Neural cell (in vitro differentiated cells): ENCODE results near the gene INAFM1. TPM values are rescaled to one million over a fixed set of nuclear protein-coding genes. Genes with fewer than 3 reads are reported as not detected.
"Not testable (repeated sequence)": the region's sequence is repeated elsewhere in the genome, so short reads cannot be mapped to it uniquely, and the experiment has no call there.

Source experiments
- H2AFZ ChIP-seq: fragments of 200-600, 300-800 bp; sonication (generic), shearing (Covaris generic); 2 replicates; pipeline ENCODE4 v1.6.0; 2014; ENCODE audit warnings: low read depth, mild to moderate bottlenecking, antibody characterized with exemption, low read length, moderate library complexity
- H3F3A ChIP-seq: fragments of 200-600 bp; shearing (Covaris generic); 2 replicates; pipeline ENCODE4 v1.6.1; 2016; ENCODE audit warnings: mild to moderate bottlenecking, moderate library complexity, mixed read lengths, antibody characterized with exemption, low read length; ENCODE audit not compliant: insufficient read depth, poor library complexity, severe bottlenecking
- H3K27ac ChIP-seq: fragments of 200-600, 300-800 bp; sonication (generic), shearing (Covaris generic); 2 replicates; pipeline ENCODE4 v1.5.1; 2014; ENCODE audit warnings: mild to moderate bottlenecking, low read length, moderate library complexity
- H3K27me3 ChIP-seq: fragments of 300-800, 200-600 bp; sonication (generic), shearing (Covaris generic); 2 replicates; pipeline ENCODE4 v1.6.0; 2014; ENCODE audit warnings: mild to moderate bottlenecking, low read depth, low read length, moderate library complexity; ENCODE audit not compliant: insufficient read depth
- H3K36me3 ChIP-seq: fragments of 300-800, 200-600 bp; sonication (generic), shearing (Covaris generic); 2 replicates; pipeline ENCODE4 v1.5.1; 2014; ENCODE audit warnings: mild to moderate bottlenecking, antibody characterized with exemption, low read length, moderate library complexity; ENCODE audit not compliant: insufficient read depth
- H3K4me2 ChIP-seq: fragments of 300-800, 200-600 bp; sonication (generic), shearing (Covaris generic); 2 replicates; pipeline ENCODE4 v1.6.0; 2014; ENCODE audit warnings: mild to moderate bottlenecking, low read length
- H3K4me3 ChIP-seq: fragments of 300-800, 200-600 bp; sonication (generic), shearing (Covaris generic); 2 replicates; pipeline ENCODE4 v1.5.1; 2014; ENCODE audit warnings: mild to moderate bottlenecking, low read length, moderate library complexity
- H3K79me2 ChIP-seq: fragments of 200-600 bp; shearing (Covaris generic); replicated peaks from 2 replicates; pipeline ENCODE4 v1.6.0; 2014; ENCODE audit warnings: mild to moderate bottlenecking, low read length, moderate library complexity; ENCODE audit not compliant: insufficient read depth
- H3K9ac ChIP-seq: fragments of 300-800, 200-600 bp; sonication (generic), shearing (Covaris generic); 2 replicates; pipeline ENCODE4 v1.6.1; 2016; ENCODE audit warnings: mild to moderate bottlenecking, low read length, mixed read lengths
- H3K9me2 ChIP-seq: fragments of 200-600 bp; shearing (Covaris generic); 2 replicates; pipeline ENCODE4 v1.6.1; 2016; ENCODE audit warnings: mild to moderate bottlenecking, low read length, mixed read lengths; ENCODE audit not compliant: insufficient read depth
- H3K9me3 ChIP-seq: fragments of 200-600, 300-800 bp; sonication (generic), shearing (Covaris generic); 2 replicates; pipeline ENCODE4 v1.6.1; 2016; ENCODE audit warnings: mild to moderate bottlenecking, mixed run types, low read length, moderate library complexity, mixed read lengths
- H4K20me1 ChIP-seq: fragments of 200-600 bp; shearing (Covaris generic); 2 replicates; pipeline ENCODE4 v1.6.1; 2016; ENCODE audit warnings: mild to moderate bottlenecking, mixed run types; ENCODE audit not compliant: insufficient read depth
- CTCF ChIP-seq: fragments of 450-650 bp; IDR thresholded peaks from 2 replicates; pipeline ENCODE4 v1.5.1; 2014; ENCODE audit warnings: antibody characterized with exemption, mild to moderate bottlenecking, moderate library complexity; ENCODE audit not compliant: poor library complexity, severe bottlenecking
- EP300 ChIP-seq: fragments of 450-650 bp; conservative IDR thresholded peaks from 2 replicates; pipeline ENCODE4 v1.6.1; 2014; ENCODE audit warnings: antibody characterized with exemption, mild to moderate bottlenecking, moderate library complexity; ENCODE audit not compliant: poor library complexity, severe bottlenecking
- EZH2 ChIP-seq: fragments of 200-600, 300-800 bp; shearing (Covaris generic), sonication (generic); IDR thresholded peaks from 2 replicates; pipeline ENCODE4 v1.6.1; 2014; ENCODE audit warnings: antibody characterized with exemption, low read length, borderline replicate concordance, mild to moderate bottlenecking; ENCODE audit not compliant: insufficient read depth, poor library complexity, severe bottlenecking
- MXI1 ChIP-seq: fragments of 450-650 bp; conservative IDR thresholded peaks from 2 replicates; pipeline ENCODE4 v1.6.1; 2014; ENCODE audit warnings: antibody characterized with exemption, mild to moderate bottlenecking; ENCODE audit not compliant: poor library complexity, severe bottlenecking
- POLR2AphosphoS5 ChIP-seq: IDR thresholded peaks from 2 replicates; pipeline ENCODE4 v1.6.1; 2012
- RAD21 ChIP-seq: fragments of 450-650 bp; conservative IDR thresholded peaks from 2 replicates; pipeline ENCODE4 v1.6.1; 2014; ENCODE audit warnings: antibody characterized with exemption, mild to moderate bottlenecking, moderate library complexity
- REST ChIP-seq: IDR thresholded peaks from 2 replicates; pipeline ENCODE4 v1.6.1; 2012; ENCODE audit warnings: borderline replicate concordance
- SMC3 ChIP-seq: fragments of 450-650 bp; conservative IDR thresholded peaks from 2 replicates; pipeline ENCODE4 v1.6.1; 2014; ENCODE audit warnings: antibody characterized with exemption, mild to moderate bottlenecking, moderate library complexity; ENCODE audit not compliant: poor library complexity
- TAF1 ChIP-seq: IDR thresholded peaks from 2 replicates; pipeline ENCODE4 v1.6.1; 2012; ENCODE audit warnings: low read depth
- polyA plus RNA-seq: library from polyadenylated mRNA; depleted of rRNA; stranded (reverse); fragments of >200 nt; gene quantifications from 2 replicates; pipeline ENCODE4 v1.2.3, GENCODE V29; 2014

Gene INAFM1
- polyA plus RNA-seq, 1 donor from 2014 or later = 11.5 TPM

- TF ChIP-seq EP300 = no peak
Measured at GRCh38 chr19:47284324-47284899, 9.7 kb downstream of the INAFM1 start (continued).

- no peak overlapping the region for H2AFZ ChIP-seq
Measured at GRCh38 chr19:47296036-47296435, 21.4 kb downstream of the INAFM1 start.

GRCh38 chr19:47300867-47301266, 26.2 kb downstream of the INAFM1 start:
- H3K9me2 ChIP-seq, H3K27ac ChIP-seq, H3K27me3 ChIP-seq, H2AFZ ChIP-seq, H4K20me1 ChIP-seq, H3K9ac ChIP-seq, H3K36me3 ChIP-seq, H3K4me2 ChIP-seq, H3K4me3 ChIP-seq, H3K79me2 ChIP-seq, H3K9me3 ChIP-seq, H3F3A ChIP-seq: not testable (repeated sequence)

More at GRCh38 chr19:47296036-47296435, 21.4 kb downstream of the INAFM1 start:
- peak; percentile 82 for TF ChIP-seq RAD21
- no peak for TF ChIP-seq EP300
- TF ChIP-seq REST = no peak
- no peak for TF ChIP-seq MXI1
- TF ChIP-seq CTCF = peak; percentile 84
- peak; percentile 79 for TF ChIP-seq SMC3
- TF ChIP-seq TAF1 = no peak
- Histone ChIP-seq H3K27ac (no peak overlapping the region), H3K9me2 (no peaks in the 10 kb centered on the region), H3K9me3 (no peaks in the 10 kb centered on the region), H3K79me2 (no peaks in the 10 kb centered on the region), H3K36me3 (no peaks in the 10 kb centered on the region), H4K20me1 (no peaks in the 10 kb centered on the region), H3K27me3 (no peaks in the 10 kb centered on the region), H3K4me3 (no peak overlapping the region), H3K9ac (no peak overlapping the region), H3K4me2 (no peak overlapping the region), H3F3A (no peaks in the 10 kb centered on the region)

- no peaks in the 10 kb centered on the region for H3K9me2 ChIP-seq
- H3K79me2 ChIP-seq = no peaks in the 10 kb centered on the region
- H3K36me3 ChIP-seq = no peaks in the 10 kb centered on the region
- no peaks in the 10 kb centered on the region for H3K9me3 ChIP-seq
- no peak overlapping the region for H3K4me2 ChIP-seq
- no peak overlapping the region for H2AFZ ChIP-seq
- no peaks in the 10 kb centered on the region for H3F3A ChIP-seq
- no peak overlapping the region for H3K27ac ChIP-seq
- H3K27me3 ChIP-seq = no peaks in the 10 kb centered on the region
- H3K4me3 ChIP-seq = no peak overlapping the region
- no peaks in the 10 kb centered on the region for H4K20me1 ChIP-seq
- TF ChIP-seq EP300 = no peak
- TF ChIP-seq POLR2AphosphoS5 = no peak
- no peak for TF ChIP-seq TAF1
- no peak for TF ChIP-seq RAD21
- TF ChIP-seq EZH2 = no peak
- no peak overlapping the region for H3K9ac ChIP-seq
Measured at GRCh38 chr19:47302249-47302648, 27.6 kb downstream of the INAFM1 start.
